Stimulated activated CD8-positive, alpha-beta memory T cell treated with anti-CD3 and anti-CD28 coated beads, Interleukin-12 subunit alpha, Interleukin-12 subunit beta, amount 100 ng/mL, for 1 hour (primary cell): ENCODE data around the gene KCNK6.

Source experiments
- DNase-seq: peaks from one replicate; pipeline ENCODE4 v3.0.0-alpha.2; 2020; ENCODE audit warnings: low read depth

The KCNK6 gene

GRCh38 chr19:38298821-38299680 lies 20.6 kb upstream of the KCNK6 start:
- DNase-seq, result no peak

DNA sequence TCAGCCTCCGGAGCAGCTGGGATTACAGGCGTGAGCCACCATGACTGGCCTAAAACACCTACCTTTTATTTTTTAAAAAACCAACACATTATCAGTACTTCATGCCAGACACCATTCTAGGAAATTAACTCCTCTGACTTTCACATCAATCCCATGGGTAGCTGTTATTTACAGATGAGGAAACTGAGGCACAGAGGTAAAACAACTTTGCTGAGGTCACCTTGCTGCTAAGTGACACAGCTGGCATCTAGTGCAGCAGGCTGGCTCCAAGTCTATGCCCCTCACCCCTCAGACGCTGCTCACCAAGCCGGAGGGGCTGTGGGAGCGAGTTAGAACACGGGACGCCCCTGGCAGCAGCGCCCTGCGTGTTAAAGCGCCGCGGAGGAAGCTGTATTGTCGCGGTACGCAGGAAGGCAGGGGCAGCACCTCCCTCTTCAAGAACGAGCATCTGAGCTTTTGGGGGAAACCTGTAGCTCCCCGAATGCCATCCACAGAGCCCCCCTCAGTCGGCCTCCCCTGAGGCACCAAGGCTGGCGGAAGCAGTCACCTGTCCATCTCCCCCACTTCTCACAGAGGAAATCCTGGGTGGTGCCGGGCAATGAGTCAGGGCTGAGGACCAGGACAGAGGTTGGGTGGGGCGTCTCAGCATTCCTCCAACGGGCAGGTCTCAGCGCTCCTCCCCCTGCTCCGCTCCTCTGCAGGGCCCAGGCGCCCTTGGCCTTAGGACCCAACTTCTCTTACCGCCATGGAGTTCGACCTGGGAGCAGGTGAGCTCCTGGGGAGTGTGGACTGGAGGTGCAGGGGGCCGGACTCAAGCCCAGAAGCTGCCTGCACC lies 15.9 kb upstream of the KCNK6 start, which contains the start of gene C19orf33:
TSS of gene C19orf33 (plus strand) at position 735 of the 835 bp plus-strand sequence. CDS start at position 746, 11 bp downstream.
- DNase-seq, result no peak

DNA sequence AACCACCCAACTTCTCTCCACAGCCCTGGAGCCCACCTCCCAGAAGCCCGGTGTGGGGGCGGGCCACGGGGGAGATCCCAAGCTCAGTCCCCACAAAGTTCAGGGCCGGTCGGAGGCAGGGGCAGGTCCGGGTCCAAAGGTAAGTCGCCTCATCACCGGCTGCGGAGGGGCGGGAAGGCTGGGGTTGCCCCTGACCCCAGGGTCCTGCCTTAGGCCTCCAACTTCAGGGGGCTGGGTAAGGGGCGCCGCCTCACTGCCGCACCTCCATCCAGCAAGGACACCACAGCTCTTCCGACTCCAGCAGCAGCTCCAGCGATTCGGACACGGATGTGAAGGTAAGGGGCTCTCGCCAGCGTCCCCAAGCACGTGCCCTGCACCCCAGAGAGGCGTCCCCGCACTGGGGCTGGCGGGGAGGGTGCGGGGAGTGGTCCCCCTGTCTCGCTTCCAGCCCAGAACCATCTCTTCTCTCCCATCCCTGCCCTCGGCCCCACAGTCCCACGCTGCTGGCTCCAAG lies 15.2 kb upstream of the KCNK6 start:
- DNase-seq, result no peak

- DNase-seq, result no peak
These were observed 14.7 kb upstream of the KCNK6 start for GRCh38 chr19:38304866-38305429.

- DNase-seq, result no peak
These were observed 13.4 kb upstream of the KCNK6 start for GRCh38 chr19:38306236-38306635.

DNA sequence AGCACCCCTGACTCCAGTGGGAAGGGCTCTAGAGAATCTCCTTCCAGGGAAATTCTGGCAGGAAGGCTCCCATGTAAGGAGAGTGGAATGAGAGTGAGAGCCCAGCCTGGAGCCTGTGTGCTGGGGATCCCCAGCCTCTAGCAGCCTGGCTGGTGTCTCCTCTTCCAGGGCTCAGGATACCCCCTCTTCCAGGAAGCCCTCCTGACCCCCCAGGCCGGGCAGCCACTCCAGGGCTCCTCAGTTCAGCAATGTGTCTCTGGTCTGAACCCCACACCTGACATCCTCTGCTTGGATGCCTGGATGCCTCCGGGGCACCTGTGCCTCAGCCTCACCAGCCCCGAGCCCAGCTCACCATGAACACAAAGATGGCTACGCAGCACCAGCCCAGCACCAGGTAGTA lies 12.6 kb upstream of the KCNK6 start:
- no peak for DNase-seq

DNA sequence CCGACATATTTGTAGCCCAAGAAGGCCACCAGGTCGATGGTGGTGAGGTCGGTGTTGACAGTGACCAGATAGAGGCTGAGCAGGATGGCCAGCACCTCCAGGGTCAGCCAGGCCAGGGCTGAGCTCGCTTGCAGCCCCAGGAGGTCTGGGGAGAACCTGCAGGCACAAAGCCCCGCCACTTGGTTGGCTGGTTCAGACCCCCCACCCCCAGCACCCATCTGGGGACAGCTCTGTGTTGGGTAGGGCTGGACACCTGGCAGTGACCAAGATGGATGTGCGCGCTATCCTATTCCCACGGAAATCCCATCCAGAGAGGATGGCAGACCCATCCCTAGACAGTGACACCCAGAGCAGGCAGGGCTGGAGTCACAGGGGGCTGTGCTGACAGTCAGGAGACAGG lies 12.0 kb upstream of the KCNK6 start:
- no peak for DNase-seq

DNA sequence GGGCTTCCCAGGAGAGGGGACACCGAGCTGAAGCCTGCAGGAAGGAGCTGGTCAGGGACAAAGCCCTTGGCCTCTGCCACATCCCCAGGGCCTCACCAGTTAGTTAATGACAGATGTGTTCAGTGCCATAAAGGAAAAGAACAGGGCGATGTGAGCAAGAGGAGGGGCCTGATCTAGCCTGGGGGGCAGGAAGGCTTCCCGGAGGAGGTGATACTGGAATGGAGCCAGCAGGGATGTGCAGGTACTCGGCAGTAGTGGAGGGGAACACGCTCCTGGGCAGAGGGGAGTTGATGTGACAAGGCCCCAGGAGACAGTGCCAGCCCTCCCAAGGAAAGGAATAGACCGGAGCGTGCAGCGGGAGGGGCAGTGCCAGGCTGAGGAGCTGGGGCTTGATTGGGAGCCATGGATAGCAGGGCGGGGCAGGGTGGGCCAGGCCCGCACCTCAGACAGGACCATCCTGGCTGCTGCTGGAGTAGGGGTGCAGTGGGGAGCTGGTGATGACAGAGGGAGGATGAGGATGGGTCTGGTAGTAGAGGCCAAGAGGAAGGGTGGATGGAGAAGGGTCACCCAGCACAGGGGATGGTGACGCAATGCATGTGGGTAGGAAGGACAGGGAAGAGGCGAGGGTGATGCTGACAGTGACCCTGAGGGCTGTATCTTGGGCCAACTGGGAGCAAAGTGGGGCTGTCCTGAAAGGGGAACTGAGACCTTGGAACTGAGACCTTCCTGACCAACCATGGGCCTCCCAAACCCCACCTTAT lies 11.5 kb upstream of the KCNK6 start:
- DNase-seq, result no peak

- DNase-seq, result no peak
These were observed 10.6 kb upstream of the KCNK6 start for GRCh38 chr19:38308926-38309614.

DNA sequence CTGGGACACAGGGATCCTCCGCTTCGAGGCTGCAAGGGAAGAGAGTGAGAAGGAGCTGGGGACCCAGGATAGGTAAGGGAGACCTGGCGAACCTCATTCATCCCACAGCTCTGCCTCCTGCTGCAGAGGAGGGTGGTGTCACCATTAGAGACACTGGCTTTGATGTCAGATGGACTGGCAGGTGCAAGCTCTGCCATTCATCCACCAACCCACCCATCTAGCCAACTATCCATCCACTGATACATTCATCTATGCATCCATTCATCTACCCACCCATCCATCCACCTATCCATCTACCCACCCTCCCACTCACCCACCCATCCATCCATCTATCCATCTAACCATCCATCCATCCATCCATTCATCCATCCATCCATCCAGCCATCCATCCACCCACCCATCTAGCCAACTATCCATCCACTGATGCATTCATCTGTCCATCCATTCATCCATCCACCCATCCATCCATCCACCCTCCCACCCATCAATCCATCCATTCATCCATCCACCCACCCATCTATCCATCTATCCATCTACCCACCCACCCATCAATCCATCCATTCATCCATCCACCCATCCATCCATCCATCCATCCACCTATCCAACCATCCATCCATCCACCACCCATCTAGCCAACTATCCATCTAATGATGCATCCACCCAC lies 9.9 kb upstream of the KCNK6 start:
- no peak for DNase-seq

DNA sequence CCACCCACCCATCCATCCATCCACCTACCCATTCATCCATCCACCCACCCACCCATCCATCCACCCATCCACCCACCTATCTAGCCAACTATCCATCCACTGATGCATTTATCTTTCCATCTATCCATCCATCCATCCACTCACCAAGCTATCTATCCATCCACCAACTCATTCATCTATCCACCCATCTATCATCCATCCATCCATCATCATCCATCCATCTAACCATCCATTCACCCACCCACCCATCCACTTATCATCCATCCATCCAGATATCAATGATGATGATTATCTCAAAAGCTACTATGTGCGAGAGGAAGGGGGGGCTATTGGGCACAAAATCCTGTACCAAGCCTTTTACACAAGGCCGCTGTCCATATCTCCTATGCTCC lies 9.4 kb upstream of the KCNK6 start:
- DNase-seq, result no peak

GRCh38 chr19:38310986-38311385 lies 8.7 kb upstream of the KCNK6 start:
- no peak for DNase-seq

GRCh38 chr19:38315657-38316476 lies 3.8 kb upstream of the KCNK6 start, which contains the start of gene YIF1B:
Gene YIF1B, minus strand, starts transcription at chr19:38315947. Its CDS starts 30 bp downstream, at chr19:38315917.
- DNase-seq, result peak; percentile 88

DNA sequence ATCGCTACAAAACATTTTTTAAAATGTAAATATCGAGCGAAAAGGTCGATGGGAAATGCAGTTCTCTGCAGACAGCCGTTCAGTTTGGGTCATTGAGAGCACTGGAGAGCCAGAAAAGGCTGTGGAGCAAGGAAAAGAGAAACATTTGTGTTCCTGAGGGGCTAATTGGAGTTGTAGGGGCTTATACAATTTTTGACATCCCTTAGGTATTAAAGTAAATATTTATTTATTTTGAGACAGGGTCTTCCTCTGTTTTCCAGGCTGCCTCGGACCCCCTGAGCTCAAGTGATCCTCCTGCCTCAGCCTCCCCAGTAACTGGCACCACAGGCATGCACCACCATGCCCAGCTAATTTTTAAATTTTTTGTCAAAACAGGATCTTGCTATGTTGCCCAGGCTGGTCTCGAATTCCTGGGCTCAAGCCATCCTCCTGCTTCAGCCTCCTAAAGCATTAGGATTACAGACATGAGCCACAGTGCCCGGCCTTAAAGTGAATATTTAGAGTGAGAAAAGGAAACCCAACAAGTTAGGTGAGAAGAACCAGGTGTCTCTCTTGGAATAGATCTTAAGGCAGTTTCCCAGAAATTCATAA lies 3.1 kb upstream of the KCNK6 start:
- no peak for DNase-seq

DNA sequence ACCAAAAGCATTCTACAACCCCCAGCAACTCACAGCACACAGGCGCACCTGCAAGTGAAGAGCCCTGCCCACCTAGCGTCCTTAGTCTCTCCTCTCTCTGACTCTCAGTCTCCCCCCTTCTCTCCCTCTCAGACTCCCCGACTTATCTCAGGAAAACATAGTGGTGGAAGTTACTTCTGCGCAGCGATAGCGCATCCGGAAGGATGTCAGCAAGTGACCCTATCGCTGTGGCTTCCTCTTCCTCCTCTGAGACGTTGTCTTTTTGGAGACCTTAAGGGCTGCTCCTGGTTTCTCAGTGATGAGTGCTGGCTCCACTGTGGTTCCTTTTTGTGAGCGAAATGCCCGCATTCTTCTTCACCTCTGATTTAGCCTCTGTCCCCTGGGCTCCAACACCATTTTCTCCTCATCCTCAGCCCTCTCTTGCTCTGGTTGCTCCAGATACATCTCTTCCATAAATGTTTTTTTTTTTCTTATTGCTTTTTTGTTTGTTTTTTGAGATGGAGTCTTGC lies 2.5 kb upstream of the KCNK6 start:
- no peak for DNase-seq

GRCh38 chr19:38318660-38319059 lies 985 bp upstream of the KCNK6 start:
- no peak for DNase-seq

DNA sequence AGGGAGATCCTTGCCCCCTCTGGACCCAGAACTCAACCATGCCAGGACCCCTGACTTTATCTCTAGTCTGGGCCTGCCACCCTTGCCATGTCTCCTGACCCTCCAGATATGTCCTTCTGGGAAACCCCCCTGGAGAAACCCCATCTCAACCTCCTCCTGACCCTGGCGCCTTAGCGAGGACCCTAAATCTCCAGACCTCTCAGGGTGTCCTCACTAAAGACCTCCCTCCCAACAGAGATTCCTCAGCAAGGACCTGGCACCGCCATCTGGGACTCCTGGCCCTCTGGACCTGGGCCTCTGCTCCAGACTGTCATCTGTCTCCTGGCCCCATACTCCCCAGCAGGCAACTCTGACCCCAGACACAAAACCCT lies 1.3 kb downstream of the KCNK6 start:
- DNase-seq, result no peak

DNA sequence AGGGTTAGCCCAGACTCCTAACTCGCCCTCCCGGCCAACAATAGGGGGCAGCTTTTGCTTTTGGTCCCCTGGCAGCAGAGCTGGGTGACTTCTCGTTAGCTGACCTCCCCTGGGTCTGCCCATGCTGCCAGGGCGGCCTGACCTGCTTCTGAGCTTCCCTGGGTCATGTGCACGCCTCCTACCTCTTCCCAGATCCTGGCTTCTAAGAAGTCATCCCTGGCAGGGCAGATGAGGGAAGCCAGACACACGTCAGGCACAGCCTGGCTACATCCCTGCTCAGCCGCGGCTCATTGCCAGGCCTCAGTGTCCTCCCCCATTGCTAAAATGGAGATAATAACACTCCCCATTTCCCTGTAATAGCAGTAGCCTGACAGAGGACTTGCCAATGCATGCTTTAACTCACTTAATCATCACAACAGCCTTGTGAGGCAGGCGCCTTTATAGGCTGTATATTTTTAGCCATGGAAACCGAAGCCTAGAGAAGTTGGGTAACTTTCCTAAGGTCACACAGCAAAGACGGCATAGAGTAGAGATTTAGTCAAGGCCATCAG lies 2.1 kb downstream of the KCNK6 start:
- no peak for DNase-seq

DNA sequence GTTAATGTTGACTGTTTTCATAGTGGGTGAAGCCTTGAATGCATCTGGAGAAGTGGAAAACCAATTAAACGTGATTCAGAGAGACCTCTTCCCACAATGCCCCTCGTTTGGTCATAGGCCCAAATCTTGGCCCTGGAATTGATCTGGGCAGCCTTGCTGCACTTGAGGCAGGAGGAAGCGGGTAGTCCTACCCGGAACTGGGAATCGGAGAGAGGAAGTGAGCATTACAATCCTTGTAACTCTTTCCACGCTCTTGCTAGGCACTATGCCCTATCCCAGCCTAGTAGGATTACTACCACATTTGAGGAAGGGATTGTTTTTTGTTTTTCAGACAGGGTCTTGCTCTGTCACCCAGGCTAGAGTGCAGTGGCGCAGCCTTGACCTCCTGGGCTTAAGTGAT lies 3.6 kb downstream of the KCNK6 start:
- DNase-seq, result no peak
